ENCODE results near the gene CARS1. TPM values are rescaled to one million over a fixed set of nuclear protein-coding genes. Genes with fewer than 3 reads are reported as not detected.

CARS1 gene
- total RNA-seq, 4 donors from 2014 or later = 40.6 to 69.7 (median 57.8) TPM

DNA sequence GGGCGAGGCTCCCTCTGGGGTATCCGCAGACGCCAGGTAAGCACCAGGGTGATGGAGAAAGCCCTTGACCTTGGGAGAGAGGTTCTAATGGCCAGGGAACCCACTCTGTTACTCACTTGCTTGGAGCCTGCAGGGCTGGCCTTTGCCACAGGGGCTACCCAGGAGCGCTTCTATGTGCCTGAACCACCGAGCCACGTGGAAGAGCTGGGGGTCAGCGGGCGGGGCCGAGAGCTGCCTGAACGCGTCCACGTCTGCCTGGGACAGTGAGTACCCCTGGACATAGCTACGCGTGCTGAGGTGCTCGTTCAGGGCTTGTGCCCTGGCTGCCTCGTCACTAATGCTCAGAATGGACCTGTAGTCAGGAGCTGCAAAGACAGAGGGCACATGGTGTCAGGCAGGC is 9.6 kb downstream of the CARS1 start:
- TF ChIP-seq, protein P1, sequence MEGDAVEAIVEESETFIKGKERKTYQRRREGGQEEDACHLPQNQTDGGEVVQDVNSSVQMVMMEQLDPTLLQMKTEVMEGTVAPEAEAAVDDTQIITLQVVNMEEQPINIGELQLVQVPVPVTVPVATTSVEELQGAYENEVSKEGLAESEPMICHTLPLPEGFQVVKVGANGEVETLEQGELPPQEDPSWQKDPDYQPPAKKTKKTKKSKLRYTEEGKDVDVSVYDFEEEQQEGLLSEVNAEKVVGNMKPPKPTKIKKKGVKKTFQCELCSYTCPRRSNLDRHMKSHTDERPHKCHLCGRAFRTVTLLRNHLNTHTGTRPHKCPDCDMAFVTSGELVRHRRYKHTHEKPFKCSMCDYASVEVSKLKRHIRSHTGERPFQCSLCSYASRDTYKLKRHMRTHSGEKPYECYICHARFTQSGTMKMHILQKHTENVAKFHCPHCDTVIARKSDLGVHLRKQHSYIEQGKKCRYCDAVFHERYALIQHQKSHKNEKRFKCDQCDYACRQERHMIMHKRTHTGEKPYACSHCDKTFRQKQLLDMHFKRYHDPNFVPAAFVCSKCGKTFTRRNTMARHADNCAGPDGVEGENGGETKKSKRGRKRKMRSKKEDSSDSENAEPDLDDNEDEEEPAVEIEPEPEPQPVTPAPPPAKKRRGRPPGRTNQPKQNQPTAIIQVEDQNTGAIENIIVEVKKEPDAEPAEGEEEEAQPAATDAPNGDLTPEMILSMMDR (IDR thresholded peaks at IDR 0.05) = no peak
- ATAC-seq (ENCODE audit: low FRiP score) = no peak
- DNase-seq (ENCODE audit: low spot score) = no peak

- no peak for ATAC-seq (ENCODE audit: low FRiP score)
- TF ChIP-seq, protein P1 (IDR thresholded peaks at IDR 0.05) = no peak
- DNase-seq (ENCODE audit: low spot score) = no peak
Measured at GRCh38 chr11:3046641-3047040, 10.6 kb downstream of the CARS1 start.

GRCh38 chr11:3046190-3046589 is 11.0 kb downstream of the CARS1 start:
- TF ChIP-seq, protein P1 (IDR thresholded peaks at IDR 0.05) = no peak
- DNase-seq (ENCODE audit: low spot score) (no peak), ATAC-seq (ENCODE audit: low FRiP score) (no peak)

DNA sequence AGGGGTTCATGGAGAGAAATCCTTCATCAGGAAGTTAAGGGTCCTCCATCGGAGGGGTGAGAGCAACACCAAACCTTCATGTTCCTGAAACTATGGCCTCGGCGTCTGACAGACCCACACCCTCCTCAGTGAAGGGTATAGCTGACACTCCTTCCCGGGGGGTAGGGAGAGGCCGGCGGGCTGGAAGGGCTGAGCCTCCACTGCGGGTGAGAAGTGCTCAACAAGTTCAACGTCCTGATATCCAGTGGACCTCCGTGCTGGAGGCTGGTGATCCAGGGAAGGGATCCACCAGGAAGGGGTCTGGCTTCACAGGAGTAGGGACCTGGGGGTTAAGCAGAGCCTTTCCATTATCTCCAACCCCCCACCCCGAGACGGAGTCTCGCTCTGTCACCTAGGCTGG is 12.3 kb downstream of the CARS1 start:
- TF ChIP-seq, protein P1 (IDR thresholded peaks at IDR 0.05) = no peak
- no peak for ATAC-seq (ENCODE audit: low FRiP score)
- DNase-seq (ENCODE audit: low spot score) = no peak

GRCh38 chr11:3044004-3044403 is 13.2 kb downstream of the CARS1 start:
- TF ChIP-seq, protein P1 (IDR thresholded peaks at IDR 0.05) = no peak
- DNase-seq (ENCODE audit: low spot score) (no peak), ATAC-seq (ENCODE audit: low FRiP score) (no peak)

DNA sequence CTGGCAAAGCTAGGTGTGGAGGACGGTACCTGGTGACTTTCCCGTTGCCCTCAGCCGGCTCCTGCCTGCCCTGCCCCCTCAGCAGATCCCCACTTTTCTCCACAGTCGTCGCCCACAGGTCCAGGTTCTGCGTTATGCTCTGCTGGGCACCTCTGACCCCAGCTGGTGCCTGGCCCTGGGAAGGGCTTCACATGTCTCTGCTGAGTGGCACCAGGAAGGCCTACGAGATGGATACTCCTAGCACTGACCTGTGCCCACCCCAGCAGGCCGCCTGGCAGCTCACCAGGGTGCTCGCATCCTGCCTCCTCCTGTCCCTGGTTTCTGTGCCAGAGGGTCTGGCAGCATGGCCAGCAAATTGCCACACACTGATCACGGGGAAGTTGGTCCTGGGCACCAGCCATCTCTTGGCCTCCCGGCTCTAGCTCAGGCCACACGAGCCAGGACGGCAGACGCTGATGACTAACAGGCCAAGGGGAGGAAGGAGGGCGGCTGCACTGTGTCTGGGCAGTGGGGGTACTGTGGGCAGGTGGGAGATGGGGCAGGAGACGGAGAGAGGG is 13.8 kb downstream of the CARS1 start:
- DNase-seq (ENCODE audit: low spot score) (no peak), ATAC-seq (ENCODE audit: low FRiP score) (peak; percentile 50)

More for the DNA sequence above, 13.8 kb downstream of the CARS1 start:
- TF ChIP-seq, protein P1 (IDR thresholded peaks at IDR 0.05) = no peak
